Glomerular endothelial cell (primary cell): ENCODE results near the gene MRTFA. TPM values are rescaled to one million over a fixed set of nuclear protein-coding genes. Genes with fewer than 3 reads are reported as not detected.
"Not testable (repeated sequence)": the region's sequence is repeated elsewhere in the genome, so short reads cannot be mapped to it uniquely, and the experiment has no call there.

ENCODE experiments used
- DNase-seq: peaks from one replicate; pipeline ENCODE4 v3.0.0-alpha.2; 2011; ENCODE audit warnings: low read depth, low spot score; ENCODE audit errors: extremely low read depth
- total RNA-seq: library from RNA; depleted of rRNA; stranded (reverse); fragments of >200 nt; gene quantifications from 2 replicates; pipeline ENCODE4 v1.2.3, GENCODE V29; 2015

Gene MRTFA
- total RNA-seq, 1 donor from 2014 or later: 91.6 TPM

DNA sequence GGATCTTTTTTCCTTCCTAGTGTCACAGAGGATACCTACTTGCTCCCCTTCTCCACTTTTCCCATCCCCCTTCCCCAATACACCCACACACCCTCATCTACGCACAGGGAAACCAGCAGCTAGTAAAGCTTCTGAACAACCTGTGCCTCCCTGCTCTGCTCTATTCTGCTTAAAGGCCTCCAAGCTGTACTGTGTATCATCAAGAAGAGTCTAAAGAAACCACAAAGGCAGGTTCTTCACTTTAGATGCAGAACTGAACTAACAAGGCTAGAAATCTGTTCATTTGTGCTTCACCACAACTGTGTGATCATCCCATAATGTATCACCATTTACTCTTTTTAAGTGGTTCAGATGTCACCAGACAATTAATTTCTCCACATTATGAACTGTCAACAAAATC, 133.6 kb downstream of the MRTFA start:
- no peak for DNase-seq

DNA sequence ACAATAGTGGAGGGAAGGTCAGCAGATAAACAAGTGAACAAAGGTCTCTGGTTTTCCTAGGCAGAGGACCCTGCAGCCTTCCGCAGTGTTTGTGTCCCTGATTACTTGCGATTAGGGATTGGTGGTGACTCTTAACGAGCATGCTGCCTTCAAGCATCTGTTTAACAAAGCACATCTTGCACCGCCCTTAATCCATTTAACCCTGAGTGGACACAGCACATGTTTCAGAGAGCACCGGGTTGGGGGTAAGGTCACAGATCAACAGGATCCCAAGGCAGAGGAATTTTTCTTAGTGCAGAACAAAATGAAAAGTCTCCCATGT, 136.1 kb downstream of the MRTFA start:
- not testable (repeated sequence) for DNase-seq

DNA sequence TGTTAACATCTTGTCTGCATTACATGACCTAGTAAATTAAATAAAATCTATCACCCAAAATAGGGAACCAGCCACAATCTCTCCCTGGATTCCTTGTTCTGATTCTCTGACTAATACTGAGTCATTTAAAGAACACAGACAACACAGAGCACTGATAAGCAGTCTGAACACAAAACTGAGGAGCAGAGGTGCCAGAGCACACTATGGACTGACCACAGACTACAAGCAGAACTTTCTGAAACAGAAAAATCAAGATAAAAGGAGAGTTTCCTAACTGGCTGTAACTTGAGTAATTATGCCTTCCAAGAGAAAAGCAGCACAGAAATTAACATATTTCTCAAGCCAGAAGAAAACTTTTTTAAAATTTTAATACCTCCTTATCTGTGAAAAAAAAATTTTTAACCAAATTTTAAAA, 137.3 kb downstream of the MRTFA start:
- DNase-seq: peak; percentile 66

DNA sequence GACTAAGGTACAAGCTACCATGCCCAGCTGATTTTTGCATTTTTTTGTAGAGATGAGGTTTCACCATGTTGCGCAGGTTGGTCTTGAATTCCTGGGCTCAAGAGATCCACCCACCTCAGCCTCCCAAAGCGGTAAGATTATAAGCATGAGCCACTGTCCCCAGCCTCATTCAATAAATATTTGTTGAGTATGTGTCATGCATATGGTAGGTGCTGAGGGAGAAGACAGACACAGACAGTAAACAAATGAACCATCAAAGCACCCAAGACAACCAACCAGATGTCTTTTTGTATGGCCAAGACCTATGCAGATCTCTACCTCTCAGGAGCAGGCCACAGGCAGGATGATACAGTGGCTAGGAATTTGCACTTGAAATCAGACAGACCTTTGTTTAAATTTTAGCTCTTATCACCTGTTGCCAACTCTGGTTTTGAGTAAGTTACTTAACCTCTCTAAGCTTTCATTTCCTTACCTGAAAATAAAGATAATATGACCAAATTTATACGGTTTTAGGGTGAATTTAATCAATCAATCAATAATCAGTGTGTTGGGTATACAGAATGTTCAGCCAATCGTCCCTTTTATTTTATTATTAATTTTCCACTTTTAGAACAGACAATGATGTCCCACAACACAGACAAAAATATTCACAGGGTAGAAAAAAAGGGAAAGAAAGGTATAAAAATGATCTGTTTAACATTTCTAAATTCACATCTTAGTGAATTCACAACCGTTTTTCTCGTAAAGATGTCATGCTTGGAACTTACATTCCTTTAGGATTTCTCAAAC, 137.9 kb downstream of the MRTFA start:
- no peak for DNase-seq

DNA sequence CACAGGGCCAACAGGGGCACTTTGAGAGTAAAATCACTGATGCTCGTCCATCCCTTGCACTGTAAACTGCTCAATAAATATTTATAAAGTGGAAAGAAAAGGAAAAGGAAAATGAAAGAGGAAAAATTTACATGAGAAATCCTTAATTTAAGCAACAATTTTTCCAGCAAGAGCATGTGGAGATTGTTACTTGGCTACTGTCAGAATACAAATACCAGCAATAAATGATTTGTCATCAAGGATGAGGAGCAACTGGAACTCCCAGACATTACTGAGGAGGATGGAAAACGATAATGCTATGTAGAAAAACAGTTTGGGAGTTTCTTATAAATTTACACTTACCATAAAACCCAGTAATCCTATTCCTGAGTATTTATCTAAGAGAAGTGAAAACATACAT, 143.1 kb downstream of the MRTFA start:
- DNase-seq: no peak

DNA sequence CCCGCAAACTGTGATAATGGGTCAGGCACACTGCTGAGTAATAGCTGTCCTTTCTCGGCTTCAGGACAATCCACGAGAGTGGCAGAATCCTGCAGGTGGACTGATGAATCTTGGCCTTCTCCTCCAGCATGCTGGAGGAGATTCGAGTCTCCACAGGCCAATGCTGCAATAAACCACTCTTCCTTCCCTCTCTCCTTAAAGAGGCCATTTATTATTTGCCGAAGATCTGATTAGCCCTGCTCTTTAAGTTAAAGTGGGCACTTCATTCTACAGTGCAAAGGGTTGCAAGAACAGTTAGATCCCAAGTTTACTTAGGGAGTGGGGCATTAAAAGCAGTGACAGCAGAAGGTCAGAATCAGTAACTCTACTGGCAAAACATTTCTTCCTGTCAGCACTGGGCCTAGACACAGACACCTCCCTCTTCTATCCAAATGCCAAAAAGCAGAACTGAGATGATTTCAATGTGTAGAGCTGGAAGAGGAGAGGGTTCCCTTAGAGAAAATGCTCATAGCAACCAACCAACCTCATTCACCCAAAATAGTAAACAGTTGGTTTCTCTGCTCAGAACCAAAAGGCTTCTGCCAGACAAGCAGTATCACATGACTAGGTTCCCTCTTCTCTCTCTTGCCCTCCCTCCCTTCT, 144.4 kb downstream of the MRTFA start:
- no peak for DNase-seq

DNA sequence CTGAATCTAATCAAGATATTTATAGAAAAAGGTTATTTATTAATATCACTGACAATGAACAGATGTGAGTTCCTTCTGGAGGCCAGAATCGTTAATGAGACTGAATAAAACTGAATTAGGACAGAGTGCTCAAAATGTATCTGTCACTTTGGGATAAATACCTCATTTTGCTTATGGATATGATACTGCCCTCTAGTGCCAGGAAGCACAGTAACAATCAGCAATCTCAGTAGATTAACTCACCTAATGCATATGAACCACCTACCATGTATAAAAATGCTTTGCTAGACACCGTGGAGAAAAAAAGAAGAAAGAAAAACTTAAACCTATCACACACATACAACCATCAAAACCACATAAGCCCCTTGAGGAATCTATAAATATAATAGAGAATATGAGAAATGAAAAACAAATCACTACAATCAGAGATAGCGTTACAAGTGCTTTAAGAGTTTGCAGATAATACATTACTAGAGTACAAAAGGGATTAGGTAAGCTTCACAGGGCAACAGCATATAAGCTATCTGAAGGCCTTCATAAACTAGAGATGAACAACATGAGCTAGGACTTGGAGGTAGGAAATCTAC, 148.8 kb downstream of the MRTFA start:
- no peak for DNase-seq

DNA sequence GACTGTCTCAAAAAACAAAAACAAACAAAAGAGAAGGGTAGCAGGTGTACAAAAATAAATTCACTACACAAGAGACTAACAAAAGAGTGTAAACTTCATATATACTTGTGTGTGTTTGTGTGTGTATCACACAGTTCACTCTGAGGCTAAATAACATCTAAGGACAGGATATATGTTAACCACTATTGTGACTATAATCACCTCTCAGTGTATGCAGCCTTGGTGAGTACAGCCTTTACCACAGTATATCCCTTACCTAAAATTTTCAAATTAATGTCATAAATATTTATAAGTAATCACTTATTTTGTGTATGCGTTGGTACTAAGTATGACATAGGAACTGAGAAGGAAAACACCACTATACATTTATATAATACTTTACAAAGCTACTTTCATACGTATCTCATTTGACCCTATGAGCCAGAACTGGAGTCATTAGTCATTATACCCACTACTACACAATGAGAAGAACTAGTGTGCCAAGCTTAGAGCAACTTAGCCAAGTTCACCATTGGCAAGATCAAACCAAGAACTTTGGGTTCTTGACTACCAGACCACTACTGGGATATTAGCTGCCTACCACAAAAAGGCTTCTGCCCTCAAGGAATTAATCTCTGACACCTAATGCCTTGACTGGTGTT, 149.4 kb downstream of the MRTFA start:
- no peak for DNase-seq

DNA sequence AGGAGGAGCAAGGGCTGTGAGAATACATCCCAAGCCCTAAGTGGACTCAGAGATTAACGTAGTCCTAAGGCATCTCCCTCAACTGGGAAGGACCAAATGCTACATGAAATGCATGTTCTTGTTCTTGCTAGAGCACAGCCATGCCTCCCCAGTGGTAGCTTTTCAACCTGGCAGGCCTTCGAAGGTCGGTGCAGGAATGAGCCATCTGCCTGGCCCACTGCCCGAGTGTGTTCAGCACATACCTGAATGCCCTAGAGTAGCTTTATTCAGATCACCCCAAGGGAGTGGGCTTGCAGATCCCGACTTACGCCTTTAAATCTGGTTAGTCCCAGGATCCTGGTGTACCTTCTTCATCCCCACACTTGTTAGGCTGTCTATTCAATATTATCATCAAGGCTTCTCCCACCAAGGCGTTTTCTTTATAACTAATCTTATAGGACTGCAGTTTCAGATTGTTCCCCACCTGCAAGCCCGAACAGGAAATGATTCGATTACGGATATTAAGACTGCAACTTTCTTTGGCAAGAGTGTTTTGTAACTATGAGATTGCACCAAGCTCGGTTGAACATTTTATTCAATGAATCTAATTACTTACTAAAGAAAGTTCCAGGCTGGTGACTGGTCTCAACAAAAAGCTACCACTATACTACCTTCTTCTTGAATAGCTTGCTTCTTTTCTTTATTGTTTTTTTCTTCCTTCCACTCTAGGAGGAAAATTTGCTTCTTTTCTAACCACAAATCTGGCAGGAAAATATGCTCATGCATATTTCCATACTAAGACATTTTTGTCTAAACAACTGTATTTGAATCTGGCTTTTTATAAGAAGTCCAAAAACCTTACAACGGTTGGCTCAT, 150.5 kb downstream of the MRTFA start:
- no peak for DNase-seq

DNA sequence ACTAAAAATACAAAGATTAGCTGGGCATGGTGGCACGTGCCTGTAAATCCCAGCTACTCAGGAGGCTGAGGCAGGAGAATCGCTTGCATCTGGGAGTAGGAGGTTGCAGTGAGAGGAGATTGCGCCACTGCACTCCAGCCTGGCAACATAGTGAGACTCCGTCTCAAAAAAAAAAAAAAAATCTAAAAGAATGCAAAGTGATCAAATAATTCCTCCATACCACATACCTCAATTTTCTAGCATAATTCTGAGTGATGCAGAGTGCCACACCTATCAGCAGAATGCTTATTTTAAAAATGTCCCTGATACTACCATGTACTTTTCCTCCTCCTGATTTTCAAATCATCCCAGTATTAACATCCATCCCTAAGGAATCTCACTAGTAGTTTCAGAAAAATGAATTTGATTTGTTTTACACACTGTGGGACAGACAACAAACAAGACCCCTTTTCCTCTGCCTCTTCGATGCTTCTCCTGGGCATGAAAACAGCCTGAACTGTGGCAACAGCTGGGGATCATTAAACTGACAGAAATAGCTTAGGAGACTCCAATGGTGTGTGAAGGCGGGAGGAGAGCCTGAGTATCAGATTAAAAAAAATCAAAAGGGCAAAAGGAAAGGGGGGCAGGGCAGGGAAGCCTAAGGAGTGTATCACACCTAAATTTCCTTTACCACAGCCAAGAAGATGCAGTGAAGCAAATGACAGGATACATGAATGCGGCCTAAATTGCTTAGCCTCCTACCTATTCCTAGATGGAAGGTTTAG, 151.4 kb downstream of the MRTFA start:
- no peak for DNase-seq

DNA sequence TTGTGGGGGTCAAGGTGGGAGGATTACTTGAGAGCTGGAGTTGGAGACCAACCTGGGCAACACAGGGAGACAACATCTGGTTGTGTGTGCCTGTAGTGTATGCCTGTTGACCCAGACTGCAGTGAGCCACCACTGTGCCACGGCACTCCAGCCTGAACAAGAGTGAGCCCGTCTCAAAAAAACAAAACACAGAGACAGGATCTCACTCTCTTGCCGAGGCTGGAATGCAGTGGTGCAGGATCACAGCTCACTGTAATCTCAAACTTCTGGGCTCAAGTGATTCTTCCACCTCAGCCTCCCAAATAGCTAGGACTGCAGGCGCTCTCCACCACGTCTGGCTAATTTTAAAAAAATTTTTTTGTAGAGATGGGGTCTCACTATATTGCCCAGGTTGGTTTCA, 153.6 kb downstream of the MRTFA start:
- no peak for DNase-seq

DNA sequence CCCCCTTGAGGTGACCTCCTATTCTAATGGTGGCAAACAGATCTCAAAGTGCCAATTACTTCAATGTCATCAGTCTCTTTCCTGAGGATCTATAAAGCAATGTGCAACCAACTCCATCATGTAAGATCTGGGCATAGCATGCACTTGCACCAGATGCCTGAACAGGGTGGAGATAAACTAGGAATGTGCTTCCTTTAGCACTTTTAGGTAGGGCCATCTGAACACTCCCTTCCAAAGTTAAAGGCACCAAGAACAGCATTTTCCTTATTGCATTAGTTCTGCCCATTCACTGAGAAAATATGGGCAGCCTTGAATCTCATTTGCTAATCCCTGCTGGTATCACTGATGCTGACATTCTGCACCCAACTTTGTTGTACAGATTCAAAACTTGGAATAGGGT, 154.1 kb downstream of the MRTFA start:
- DNase-seq: no peak

DNA sequence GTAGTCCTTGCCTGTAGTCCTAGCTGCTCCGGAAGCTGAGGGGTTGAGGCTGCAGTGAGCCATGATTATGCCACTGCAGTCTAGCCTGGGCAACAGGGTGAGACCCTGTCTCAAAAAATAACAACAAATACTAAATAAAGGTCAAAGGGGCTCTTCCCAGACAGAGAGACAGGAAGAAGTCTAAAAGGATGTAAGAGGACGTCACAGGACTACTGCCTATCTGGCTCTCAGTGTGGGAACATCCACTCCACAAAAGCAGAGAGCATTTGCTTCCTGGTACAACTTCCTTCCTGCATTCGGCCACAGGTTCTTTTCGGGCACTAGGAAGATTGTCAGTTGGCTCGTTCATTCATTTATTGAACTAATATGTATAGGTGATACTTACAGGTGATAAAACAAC, 155.5 kb downstream of the MRTFA start:
- DNase-seq: peak; percentile 63

DNA sequence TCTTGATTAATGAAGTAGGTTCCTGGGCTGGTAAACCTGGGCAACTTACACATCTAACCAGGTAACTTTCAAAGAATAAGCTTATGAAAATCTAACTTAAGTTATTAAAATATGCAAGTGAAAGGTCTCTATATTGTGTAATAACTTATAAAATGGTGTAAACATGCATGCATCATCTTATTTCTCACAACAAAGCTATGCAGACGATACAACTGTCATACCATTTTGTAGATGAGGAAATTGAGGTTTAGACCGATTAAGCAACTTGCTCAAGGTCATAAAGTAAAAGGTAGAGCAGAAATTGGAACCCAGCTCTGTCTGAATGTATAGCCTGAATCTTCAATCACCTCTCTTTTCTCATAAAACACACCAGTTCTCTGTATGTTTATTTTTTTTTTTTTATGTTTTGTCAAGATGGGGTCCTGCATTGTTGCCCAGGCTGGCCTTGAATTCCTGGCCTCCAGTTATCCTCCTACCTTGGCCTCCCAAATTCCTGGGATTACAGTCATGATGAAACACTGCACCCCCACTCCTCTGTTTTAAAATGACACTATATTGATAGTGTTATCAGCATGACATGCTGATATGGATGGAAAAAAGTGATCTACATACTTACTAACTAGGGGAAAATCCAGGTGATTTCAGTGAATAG, 156.5 kb downstream of the MRTFA start:
- DNase-seq: no peak

DNA sequence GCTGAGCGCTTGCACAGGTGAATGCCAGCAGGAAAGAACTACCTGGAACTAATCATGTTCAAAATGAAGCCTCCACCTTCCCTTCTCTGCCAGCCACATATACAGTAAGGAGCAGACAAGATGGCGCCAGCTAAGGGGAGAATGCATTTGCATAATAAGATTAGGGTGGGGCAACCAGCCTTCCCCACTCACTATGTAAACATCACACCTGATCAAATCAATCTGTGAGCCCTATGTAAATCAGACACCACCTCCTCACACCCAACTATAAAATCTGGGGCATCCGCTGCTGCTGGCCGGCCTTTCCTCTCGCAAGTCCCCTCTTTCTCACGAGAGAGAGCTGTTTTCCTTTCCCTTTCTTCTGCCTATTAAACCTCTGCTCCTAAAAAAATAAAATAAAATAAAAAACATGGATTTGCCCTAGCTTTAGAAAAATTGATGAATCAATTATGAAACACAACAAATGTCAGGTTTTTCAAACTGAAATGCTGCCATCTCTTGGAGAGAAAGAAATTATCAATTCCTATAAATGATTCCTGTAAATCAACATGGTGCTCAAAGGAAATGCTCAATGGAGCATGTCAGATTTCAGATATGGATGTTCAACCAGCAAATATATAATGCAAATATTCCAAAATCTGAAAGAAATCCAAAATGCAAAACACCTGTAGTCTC, 157.3 kb downstream of the MRTFA start:
- no peak for DNase-seq

DNA sequence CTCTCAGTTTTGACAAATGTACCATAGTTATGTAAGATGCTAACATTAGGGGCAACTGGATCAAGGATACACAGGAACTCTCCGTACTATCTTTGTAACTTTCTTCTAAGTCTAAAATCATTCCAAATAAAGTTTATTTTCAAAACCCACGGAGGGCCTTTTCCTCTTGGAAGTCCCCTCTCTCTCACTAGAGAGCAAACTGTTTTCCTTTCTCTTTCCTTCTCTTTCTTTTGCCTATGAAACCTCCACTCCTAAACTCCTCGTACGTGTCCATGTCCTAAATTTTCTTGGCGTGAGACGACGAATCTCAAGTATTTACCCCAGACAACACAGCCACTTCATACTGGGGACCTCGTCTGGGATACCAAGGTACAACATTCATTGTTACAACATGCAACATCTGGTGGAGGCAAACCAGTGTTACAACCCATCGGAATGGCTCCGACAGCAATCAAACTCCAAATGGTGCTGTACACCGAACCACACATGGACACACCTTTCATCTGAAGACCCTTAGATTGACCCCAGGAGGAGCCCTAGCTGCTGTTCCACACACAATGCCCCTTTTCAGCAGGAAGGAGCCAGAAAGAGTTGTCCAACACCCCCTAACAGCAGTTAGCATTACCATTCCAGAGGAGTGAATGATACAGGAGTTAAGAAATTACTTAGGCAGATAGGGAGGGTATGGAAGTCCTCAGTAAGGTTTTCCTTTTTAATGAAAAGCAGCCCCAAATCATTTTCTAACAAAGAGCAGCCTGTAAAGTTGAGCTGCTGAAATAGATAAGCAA, 158.0 kb downstream of the MRTFA start:
- DNase-seq: no peak

DNA sequence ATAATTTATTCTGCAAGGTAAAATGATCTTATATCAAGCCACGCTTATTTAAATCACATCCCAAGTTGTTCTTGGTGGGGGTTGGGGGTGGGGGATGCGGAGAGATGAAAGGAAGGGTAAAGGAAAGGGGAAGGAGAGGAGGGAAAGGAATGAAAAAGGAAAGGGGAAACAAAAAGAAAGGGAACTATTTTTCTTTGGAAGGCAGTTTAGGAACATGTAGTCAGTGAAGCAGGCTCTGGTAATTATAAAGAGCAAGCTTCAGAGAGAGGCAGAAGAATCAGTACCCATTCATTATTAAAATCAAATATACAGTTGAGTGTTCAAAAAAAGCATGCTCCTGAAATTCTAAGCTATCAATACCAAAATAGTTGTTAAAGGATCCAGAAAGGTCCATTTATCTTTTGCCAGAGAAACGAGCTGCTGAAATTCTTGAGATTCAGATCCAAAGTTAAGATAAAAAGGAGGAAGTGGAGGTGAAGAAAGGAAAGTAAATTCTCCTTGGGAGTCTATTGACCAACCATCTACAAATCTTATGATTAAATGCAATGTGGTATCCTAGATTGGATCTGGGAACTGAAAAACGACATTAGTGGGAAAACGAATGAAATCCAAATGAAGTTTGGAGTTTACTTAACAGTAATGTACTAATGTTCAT, 158.7 kb downstream of the MRTFA start:
- no peak for DNase-seq

DNA sequence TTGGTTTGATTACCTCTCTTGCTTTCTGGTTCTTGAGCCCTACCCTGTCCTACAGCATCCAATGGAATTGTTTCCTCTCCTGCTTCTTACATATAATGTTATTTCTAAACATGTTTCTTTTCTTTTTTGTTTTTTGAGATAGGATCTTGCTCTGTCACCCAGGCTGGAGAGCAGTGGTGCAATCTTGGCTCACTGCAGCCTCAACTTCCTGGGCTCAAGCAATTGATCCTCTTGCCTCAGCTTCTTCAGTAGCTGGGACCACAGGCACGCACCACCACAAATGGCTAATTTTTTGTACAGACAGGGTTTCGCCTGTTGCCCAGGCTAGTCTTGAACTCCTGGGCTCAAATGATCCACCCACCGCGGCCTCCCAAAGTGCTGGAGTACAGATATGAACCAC, 160.2 kb downstream of the MRTFA start:
- DNase-seq: no peak
